Ovary (tissue), 9 donors: ENCODE data around the gene C1QTNF1. TPM values are rescaled to one million over a fixed set of nuclear protein-coding genes. Genes with fewer than 3 reads are reported as not detected.

Experiments used
- DNase-seq, 5 donors: peaks; one replicate each; pipeline ENCODE4 v3.0.0-alpha.2; 2019 to 2020
- H3K27ac ChIP-seq, 2 donors: fragments of 200-600 bp; one replicate each; pipeline versions ENCODE4 v1.5.1 to v1.8.0; 2019 to 2022
- H3K27me3 ChIP-seq: fragments of 200-600 bp; one replicate; pipeline ENCODE4 v1.8.0; 2022
- H3K36me3 ChIP-seq: fragments of 200-600 bp; sonication (generic); one replicate; pipeline ENCODE4 v1.5.1; 2019
- H3K4me1 ChIP-seq: one replicate; pipeline ENCODE4 v1.8.1; 2013; ENCODE audit warnings: mild to moderate bottlenecking, moderate library complexity; ENCODE audit not compliant: insufficient read depth
- H3K4me3 ChIP-seq: fragments of 200-600 bp; sonication (generic); one replicate; pipeline ENCODE4 v1.5.1; 2017
- H3K9me3 ChIP-seq, 2 donors: fragments of 200-600 bp in 1 of 2; sonication (generic) in 1 of 2; one replicate each; pipeline versions ENCODE4 v1.5.1 to v1.8.1; 2013 to 2019; ENCODE audit warnings: mild to moderate bottlenecking in 1 of 2, moderate library complexity in 1 of 2
- CTCF ChIP-seq, 3 donors: fragments of 450-650 bp in 2 of 3; fragments of 200-600 bp in 1 of 3; IDR thresholded peaks; one replicate each; pipeline versions ENCODE4 v1.5.1 to v1.8.0; 2016 to 2022; ENCODE audit warnings: antibody characterized with exemption in 3 of 3, mild to moderate bottlenecking in 1 of 3
- EP300 ChIP-seq: sonication (generic); formaldehyde crosslinking; IDR thresholded peaks from one replicate; pipeline ENCODE4 v1.6.1; 2017; ENCODE audit warnings: antibody characterized with exemption
- POLR2A ChIP-seq: fragments of 450-650 bp; IDR thresholded peaks from one replicate; pipeline ENCODE4 v1.6.1; 2017; ENCODE audit warnings: antibody characterized with exemption, mild to moderate bottlenecking, moderate library complexity
- WGBS, 3 donors: extraction: QIAGEN DNeasy Blood & Tissue Kit in 1 of 3; methylation state at CpG; one replicate each; pipeline versions ENCODE4 v1.1.5 to v1.1.7; 2013 to 2017; 5-methylcytosine and 5-hydroxymethylcytosine counted together
- intact Hi-C, 4 donors: fragments of 100-400 bp; cut with DNase I; formaldehyde crosslinking; loops; one replicate each; pipeline versions ENCODE4 v1.11.0 to v1.15.1; 2022 to 2023
- polyA plus RNA-seq, 2 donors: library from polyadenylated mRNA; stranded (reverse); fragments of 200-250 nt in 1 of 2; fragments of 350-450 nt in 1 of 2; fragmentation: Illumina TruSeq in 1 of 2; extraction: RNeasy Lipid Tissue Mini Kit (QIAGEN cat#74804) in 1 of 2; gene quantifications; one replicate each; pipeline ENCODE4 v1.2.3, GENCODE V29; 2013 to 2014
- total RNA-seq, 7 donors: library from RNA; depleted of rRNA in 2 of 7; stranded (reverse); fragments of >200 nt in 2 of 7; fragmentation: NEBNext Ultra II Directional in 3 of 7; extraction: Animal tissue kit (Norgen Biotek cat#: 25700) in 3 of 7; gene quantifications; one replicate each; pipeline versions ENCODE4 v1.1.0 to v1.2.4, GENCODE V29; 2016 to 2023
- donor health status: DM: no; HTN: no; CAD: no; lungs with moderate emphysema.
- donor health status: DM: no; HTN: no; CAD: no.
- donor health status: Bipolar disorder and iron deficiency.
- donor health status: DM: yes; HTN: yes; CAD: no.
- donor health status: DM: no; HTN: no; CAD: no.
- donor health status: DM: yes; HTN: yes; CAD: no.

The C1QTNF1 gene
- total and polyA plus RNA-seq, 9 donors: 17.9 to 85.9 (median 53.5) TPM

- TF ChIP-seq EP300 (no peak), POLR2A (no peak), CTCF (IDR thresholded peaks at IDR 0.05) (no peak)
- no peaks in the 10 kb centered on the region for H3K36me3 ChIP-seq
- 91 to 92% (median 92%) methylated on average over 6 of the region's 6 CpGs for WGBS, 3 donors
- H3K9me3 ChIP-seq: no peaks in the 10 kb centered on the region
- no peak overlapping the region for H3K4me3 ChIP-seq
- no peak overlapping the region for H3K27ac ChIP-seq
- no peaks in the 10 kb centered on the region for H3K27me3 ChIP-seq
- peak in 1 of 5 donors; percentile 17 for DNase-seq
- intact Hi-C loops: no loop called here
- H3K4me1 ChIP-seq: peaks cover 8% of the 10 kb centered on the region
These were observed 11.7 kb downstream of the C1QTNF1 start for GRCh38 chr17:79035686-79036085.

GRCh38 chr17:79036181-79036580, 12.2 kb downstream of the C1QTNF1 start:
- no peaks in the 10 kb centered on the region for H3K36me3 ChIP-seq
- H3K9me3 ChIP-seq: no peaks in the 10 kb centered on the region
- 94 to 98% (median 95%) methylated on average over 6 of the region's 6 CpGs for WGBS, 3 donors
- peak in 1 of 5 donors; percentile 5 for DNase-seq
- H3K27me3 ChIP-seq: no peaks in the 10 kb centered on the region
- TF ChIP-seq POLR2A (no peak), EP300 (no peak), CTCF (IDR thresholded peaks at IDR 0.05) (no peak)
- intact Hi-C loops: no loop called here
- H3K4me1 ChIP-seq: peaks cover 8% of the 10 kb centered on the region
- no peak overlapping the region for H3K4me3 ChIP-seq
- H3K27ac ChIP-seq: no peak overlapping the region

GRCh38 chr17:79036596-79036995, 12.6 kb downstream of the C1QTNF1 start:
- Histone ChIP-seq H3K4me1 (peaks cover 8% of the 10 kb centered on the region), H3K9me3 (no peaks in the 10 kb centered on the region), H3K4me3 (no peak overlapping the region), H3K36me3 (no peaks in the 10 kb centered on the region), H3K27ac (no peak overlapping the region), H3K27me3 (no peaks in the 10 kb centered on the region)
- TF ChIP-seq POLR2A: no peak
- TF ChIP-seq EP300: no peak
- TF ChIP-seq CTCF (IDR thresholded peaks at IDR 0.05): no peak
- intact Hi-C loops: no loop called here
- no peak for DNase-seq
- 79 to 81% (median 80%) methylated on average over 3 of the region's 3 CpGs for WGBS, 3 donors

- Histone ChIP-seq H3K36me3 (no peaks in the 10 kb centered on the region), H3K4me3 (no peak overlapping the region), H3K4me1 (peaks cover 9% of the 10 kb centered on the region), H3K27me3 (no peaks in the 10 kb centered on the region), H3K9me3 (no peaks in the 10 kb centered on the region), H3K27ac (no peak overlapping the region)
- TF ChIP-seq CTCF (IDR thresholded peaks at IDR 0.05): no peak
- TF ChIP-seq EP300: peak; percentile 50
- intact Hi-C loops: loop anchor here in 1 of 4 donors (2.0 kb wide), 1 partner anchor 46 kb away; no protein-coding TSS in a partner anchor
- DNase-seq: peak in 1 of 5 donors; percentile 45
- WGBS, 3 donors: 60 to 88% (median 78%) methylated on average over 8 of the region's 8 CpGs
These were observed 14.7 kb downstream of the C1QTNF1 start for GRCh38 chr17:79038545-79039135.
